Adrenal gland (tissue), 12 donors: Measurements from ENCODE around the gene MPL. TPM values are rescaled to one million over a fixed set of nuclear protein-coding genes. Genes with fewer than 3 reads are reported as not detected.

Experiments used
- DNase-seq, 7 donors: peaks; one replicate each; pipeline ENCODE4 v3.0.0-alpha.2; 2019 to 2020
- H3K27ac ChIP-seq, 5 donors: fragments of 200-600 bp; sonication (generic) in 4 of 5; 1 replicate in 3 of 5; 2 replicates in 2 of 5; pipeline versions ENCODE4 v1.5.1 to v1.8.0; 2016 to 2020; ENCODE audit warnings: mild to moderate bottlenecking in 1 of 5
- H3K27me3 ChIP-seq: fragments of 200-600 bp; 2 replicates; pipeline ENCODE4 v1.8.0; 2021
- H3K36me3 ChIP-seq, 2 donors: fragments of 200-600 bp; replicated peaks in 1 of 2; 1 replicate in 1 of 2; 2 replicates in 1 of 2; pipeline versions ENCODE4 v1.5.1 to v1.8.0; 2018 to 2022
- H3K4me1 ChIP-seq, 2 donors: fragments of 200-600 bp; replicated peaks in 1 of 2; 1 replicate in 1 of 2; 2 replicates in 1 of 2; pipeline versions ENCODE4 v1.5.1 to v1.8.0; 2018 to 2021
- H3K4me3 ChIP-seq, 4 donors: fragments of 200-600 bp; sonication (generic) in 3 of 4; one replicate each; pipeline ENCODE4 v1.5.1; 2016 to 2018
- H3K9me3 ChIP-seq, 3 donors: fragments of 200-600 bp; sonication (generic) in 1 of 3; replicated peaks in 1 of 3; 1 replicate in 2 of 3; 2 replicates in 1 of 3; pipeline versions ENCODE4 v1.5.1 to v1.8.0; 2016 to 2021
- CTCF ChIP-seq, 6 experiments: fragments of 450-650 bp in 4 of 6; fragments of 200-600 bp in 2 of 6; sonication (generic) in 1 of 6; IDR thresholded peaks; 1 replicate in 5 of 6; 2 replicates in 1 of 6; pipeline versions ENCODE4 v1.5.1 to v1.8.0; 2016 to 2021; ENCODE audit warnings: antibody characterized with exemption in 6 of 6, mild to moderate bottlenecking in 2 of 6, moderate library complexity in 1 of 6
- POLR2A ChIP-seq, 2 donors: fragments of 450-650 bp; IDR thresholded peaks; one replicate each; pipeline ENCODE4 v1.6.1; 2017; ENCODE audit warnings: antibody characterized with exemption in 2 of 2, mild to moderate bottlenecking in 2 of 2, moderate library complexity in 1 of 2
- WGBS, 4 donors: extraction: QIAGEN DNeasy Blood & Tissue Kit in 2 of 4; methylation state at CpG; one replicate each; pipeline versions ENCODE4 v1.1.5 to v1.1.7; 2013 to 2017; 5-methylcytosine and 5-hydroxymethylcytosine counted together
- intact Hi-C, 2 donors: fragments of 100-400 bp; cut with DNase I; formaldehyde crosslinking; loops; one replicate each; pipeline versions ENCODE4 v1.14.1 to v1.15.0; 2022 to 2023
- polyA plus RNA-seq, 3 donors: library from polyadenylated mRNA; stranded (reverse); fragments of 200-250 nt in 2 of 3; fragments of 350-450 nt in 1 of 3; fragmentation: Illumina TruSeq in 1 of 3; extraction: RNeasy Lipid Tissue Mini Kit (QIAGEN cat#74804) in 1 of 3; gene quantifications; one replicate each; pipeline ENCODE4 v1.2.3, GENCODE V29; 2013 to 2014
- total RNA-seq, 9 donors: library from RNA; depleted of rRNA in 4 of 9; stranded (reverse); fragments of >200 nt in 4 of 9; fragments of 120-200 nt in 1 of 9; fragmentation: NEBNext Ultra II Directional in 1 of 9; extraction: Animal tissue kit (Norgen Biotek cat#: 25700) in 1 of 9; gene quantifications; one replicate each; pipeline versions ENCODE4 v1.1.0 to v1.2.4, GENCODE V29; 2013 to 2023
- donor health status: healthy with polysubstance abuse.
- donor health status: Bipolar disorder and iron deficiency.
- donor health status: DM: yes; HTN: yes; CAD: no.
- donor health status: DM: no; HTN: no; CAD: no.
- donor health status: DM: no; HTN: no; CAD: no.
- donor health status: DM: yes; HTN: yes; CAD: no.

MPL gene
- total and polyA plus RNA-seq, 12 donors, result 0.11 to 0.61 (median 0.31) TPM; not detected in 6

GRCh38 chr1:43302201-43302600 is 35.4 kb upstream of the MPL start:
- no peaks in the 10 kb centered on the region for H3K36me3 ChIP-seq
- no peak for DNase-seq
- H3K27me3 ChIP-seq, result no peaks in the 10 kb centered on the region
- WGBS, 4 donors, result 69 to 76% (median 74%) methylated on average over 1 of the region's 1 CpG
- no peaks in the 10 kb centered on the region for H3K9me3 ChIP-seq
- H3K4me1 ChIP-seq, result no peaks in the 10 kb centered on the region
- intact Hi-C loops, result no loop called here
- H3K4me3 ChIP-seq, result no peak overlapping the region
- H3K27ac ChIP-seq, result no peak overlapping the region
- TF ChIP-seq CTCF (IDR thresholded peaks at IDR 0.05), result no peak

GRCh38 chr1:43302721-43303470 is 34.7 kb upstream of the MPL start:
- TF ChIP-seq CTCF (IDR thresholded peaks at IDR 0.05), result no peak
- no peak for TF ChIP-seq POLR2A (IDR thresholded peaks at IDR 0.05)
- Histone ChIP-seq H3K27ac (no peak overlapping the region), H3K4me3 (no peak overlapping the region), H3K4me1 (no peaks in the 10 kb centered on the region), H3K9me3 (no peaks in the 10 kb centered on the region), H3K27me3 (no peaks in the 10 kb centered on the region), H3K36me3 (no peaks in the 10 kb centered on the region)
- no peak for DNase-seq
- 74 to 84% (median 76%) methylated on average over 7 of the region's 7 CpGs for WGBS, 4 donors
- intact Hi-C loops, result no loop called here

DNA sequence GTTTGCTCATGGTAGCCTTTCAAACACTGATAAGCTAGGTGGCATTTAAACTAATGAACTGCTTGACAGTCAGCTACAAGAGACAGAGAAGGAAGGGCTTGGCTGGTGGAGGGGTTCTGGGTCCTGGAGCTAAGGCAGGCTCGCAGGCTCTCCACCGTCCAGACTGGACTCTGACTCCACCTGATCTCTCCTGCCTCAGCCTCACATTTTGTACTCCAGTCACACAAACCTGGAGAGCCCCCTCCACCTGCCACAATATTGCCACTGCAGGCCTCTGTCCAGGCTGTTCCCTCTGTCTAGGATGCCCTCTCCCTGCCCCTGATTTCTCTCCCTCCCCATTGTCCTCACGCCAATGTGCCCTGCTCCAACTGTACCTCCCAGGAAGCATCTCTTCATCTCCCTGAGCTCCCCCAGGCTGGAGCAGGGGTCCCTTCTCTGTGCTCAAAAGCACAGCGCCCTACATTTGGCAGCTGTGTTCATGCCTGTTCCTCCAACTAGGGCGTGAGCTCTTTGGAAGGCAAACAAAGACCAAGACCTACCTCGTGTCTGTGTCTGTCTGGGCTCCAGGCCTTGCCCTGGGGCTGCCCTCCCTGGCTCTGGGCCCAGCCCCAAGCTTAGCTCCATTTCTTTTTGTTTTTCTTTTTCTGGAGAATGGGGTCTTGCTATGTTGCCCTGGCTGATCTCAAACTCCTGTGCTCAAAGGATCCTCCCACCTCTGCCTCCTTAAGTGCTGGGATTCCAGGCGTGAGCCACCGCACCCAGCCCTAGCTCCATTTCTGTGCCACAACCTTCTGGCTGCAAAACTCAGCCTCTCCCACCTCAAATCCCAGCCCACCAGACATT is 33.9 kb upstream of the MPL start:
- intact Hi-C loops, result no loop called here
- Histone ChIP-seq H3K27ac (no peak overlapping the region), H3K4me1 (no peaks in the 10 kb centered on the region), H3K9me3 (no peaks in the 10 kb centered on the region), H3K4me3 (no peak overlapping the region), H3K36me3 (no peaks in the 10 kb centered on the region), H3K27me3 (no peaks in the 10 kb centered on the region)
- TF ChIP-seq CTCF (IDR thresholded peaks at IDR 0.05) (no peak), POLR2A (IDR thresholded peaks at IDR 0.05) (no peak)
- WGBS, 4 donors, result 67 to 84% (median 74%) methylated on average over 8 of the region's 8 CpGs
- DNase-seq, result no peak

DNA sequence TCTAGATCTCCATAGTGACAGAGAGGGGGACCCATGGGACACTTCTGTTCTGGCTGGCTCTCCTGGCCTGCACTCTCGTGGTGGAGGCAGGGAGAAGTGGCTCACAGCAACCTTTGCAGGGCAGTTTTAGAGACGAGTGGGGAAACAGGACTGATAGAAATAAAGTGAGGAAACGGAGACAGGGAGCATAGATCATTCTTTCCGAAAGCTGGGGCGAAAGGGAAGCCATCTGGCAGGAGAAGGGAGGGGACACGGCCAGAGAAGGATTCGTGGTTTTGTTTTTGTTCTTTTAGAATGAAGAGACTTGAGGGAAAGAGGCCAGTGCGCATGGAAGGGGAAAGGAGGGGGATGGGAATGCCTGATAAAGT is 33.3 kb upstream of the MPL start:
- H3K4me3 ChIP-seq, result no peak overlapping the region
- 46 to 56% (median 50%) methylated on average over 8 of the region's 8 CpGs for WGBS, 4 donors
- H3K27ac ChIP-seq, result no peak overlapping the region
- no peak for DNase-seq
- intact Hi-C loops, result no loop called here
- TF ChIP-seq POLR2A (IDR thresholded peaks at IDR 0.05), result no peak
- no peak for TF ChIP-seq CTCF (IDR thresholded peaks at IDR 0.05)
- no peaks in the 10 kb centered on the region for H3K9me3 ChIP-seq
- no peaks in the 10 kb centered on the region for H3K36me3 ChIP-seq
- no peaks in the 10 kb centered on the region for H3K27me3 ChIP-seq
- no peaks in the 10 kb centered on the region for H3K4me1 ChIP-seq
